GM12801 (cell line): Measurements from ENCODE around the gene CD93.

Source experiments
- CTCF ChIP-seq: IDR thresholded peaks from one replicate; pipeline ENCODE4 v1.5.1; 2011; ENCODE audit warnings: control low read depth; ENCODE audit not compliant: insufficient read length; ENCODE audit errors: extremely low read depth

Gene CD93

GRCh38 chr20:23062632-23063031 lies 23.5 kb downstream of the CD93 start:
- no peak for TF ChIP-seq CTCF

GRCh38 chr20:23061734-23062561 lies 24.2 kb downstream of the CD93 start:
- no peak for TF ChIP-seq CTCF

- no peak for TF ChIP-seq CTCF
These were observed 24.9 kb downstream of the CD93 start for GRCh38 chr20:23061262-23061661.

GRCh38 chr20:23060629-23061028 lies 25.5 kb downstream of the CD93 start:
- no peak for TF ChIP-seq CTCF

GRCh38 chr20:23059846-23060245 lies 26.3 kb downstream of the CD93 start:
- no peak for TF ChIP-seq CTCF

GRCh38 chr20:23059001-23059400 lies 27.1 kb downstream of the CD93 start:
- no peak for TF ChIP-seq CTCF

- no peak for TF ChIP-seq CTCF
These were observed 27.9 kb downstream of the CD93 start for GRCh38 chr20:23058240-23058639.
